Midbrain (tissue), 1 donor: Measurements from ENCODE around the gene TSPAN31.
A peak's percentile ranks its signal among the peaks of the same experiment; 100 is the strongest.

Source experiments
- DNase-seq: peaks from one replicate; lab custom pipeline; 2025; lab: John Stamatoyannopoulos, UW

Gene TSPAN31

GRCh38 chr12:57752668-57753000, 7.8 kb downstream of the TSPAN31 start:
- DNase-seq, result no peak

GRCh38 chr12:57753756-57754337, 9.0 kb downstream of the TSPAN31 start:
- DNase-seq, result no peak

- peak; percentile 19 for DNase-seq
Observed at GRCh38 chr12:57754411-57755193, 9.8 kb downstream of the TSPAN31 start, which contains the start of gene MARCHF9. Gene MARCHF9 (plus strand): TSS chr12:57755103. CDS start chr12:57755529, 426 bp downstream.

- DNase-seq, result no peak
Observed at GRCh38 chr12:57755194-57755453, 10.3 kb downstream of the TSPAN31 start.

GRCh38 chr12:57755454-57756372, 10.9 kb downstream of the TSPAN31 start:
- DNase-seq, result no peak

- DNase-seq, result peak; percentile 5
Observed at GRCh38 chr12:57756406-57757341, 11.8 kb downstream of the TSPAN31 start.

- no peak for DNase-seq
Observed at GRCh38 chr12:57757771-57758170, 12.9 kb downstream of the TSPAN31 start.

- no peak for DNase-seq
Observed at GRCh38 chr12:57758552-57759359, 13.9 kb downstream of the TSPAN31 start.

GRCh38 chr12:57759360-57759980, 14.6 kb downstream of the TSPAN31 start:
- DNase-seq, result no peak

- no peak for DNase-seq
Observed at GRCh38 chr12:57760347-57760982, 15.6 kb downstream of the TSPAN31 start.

- no peak for DNase-seq
Observed at GRCh38 chr12:57761391-57761998, 16.7 kb downstream of the TSPAN31 start.

GRCh38 chr12:57762463-57762862, 17.6 kb downstream of the TSPAN31 start:
- DNase-seq, result no peak

- DNase-seq, result no peak
Observed at GRCh38 chr12:57763881-57764661, 19.2 kb downstream of the TSPAN31 start.

GRCh38 chr12:57764662-57765002, 19.8 kb downstream of the TSPAN31 start:
- no peak for DNase-seq

- DNase-seq, result no peak
Observed at GRCh38 chr12:57765003-57765697, 20.3 kb downstream of the TSPAN31 start.

- DNase-seq, result no peak
Observed at GRCh38 chr12:57765698-57766463, 21.0 kb downstream of the TSPAN31 start.
